MG63 (cell line): Measurements from ENCODE around the gene ZIC4. TPM values are rescaled to one million over a fixed set of nuclear protein-coding genes. Genes with fewer than 3 reads are reported as not detected.

Source experiments
- DNase-seq: peaks from one replicate; pipeline ENCODE4 v3.0.0-alpha.2; 2020
- H3K27me3 ChIP-seq: fragments of 250-450 bp; sonication (Bioruptor Pico); 2 replicates; pipeline ENCODE4 v1.5.1; 2020; ENCODE audit warnings: mild to moderate bottlenecking, moderate library complexity
- H3K36me3 ChIP-seq: fragments of 250-450 bp; sonication (Bioruptor Pico); 2 replicates; pipeline ENCODE4 v1.5.1; 2020; ENCODE audit warnings: mild to moderate bottlenecking, moderate library complexity
- H3K4me3 ChIP-seq: fragments of 250-450 bp; sonication (Bioruptor Pico); 2 replicates; pipeline ENCODE4 v1.5.1; 2020; ENCODE audit warnings: mild to moderate bottlenecking, moderate library complexity
- H3K9me3 ChIP-seq: fragments of 250-450 bp; sonication (Bioruptor Pico); 2 replicates; pipeline ENCODE4 v1.5.1; 2020; ENCODE audit warnings: mild to moderate bottlenecking, moderate library complexity
- total RNA-seq: library from RNA; depleted of rRNA; stranded (reverse); fragments of >200 nt; shearing (Covaris generic); gene quantifications from 2 replicates; pipeline ENCODE4 v1.2.3, GENCODE V29; 2014; ENCODE audit warnings: low replicate concordance; rRNA removed

Gene ZIC4
- total RNA-seq = 1.5 and 2.2 TPM in 2 replicates

GRCh38 chr3:147406028-147406931 lies at the start of gene ZIC4:
ZIC4 (minus strand) TSS chr3:147406543; CDS start chr3:147402797, 3,746 bp downstream.
- peak; percentile 65 for DNase-seq
- no peaks in the 10 kb centered on the region for H3K9me3 ChIP-seq
- no peaks in the 10 kb centered on the region for H3K27me3 ChIP-seq
- H3K36me3 ChIP-seq = peaks cover 19% of the 10 kb centered on the region
- H3K4me3 ChIP-seq = peak within 1 kb of the TSS; percentile 73

- Histone ChIP-seq H3K4me3 (no peak overlapping the region), H3K27me3 (no peaks in the 10 kb centered on the region)
- DNase-seq = no peak
Measured at GRCh38 chr3:147449669-147450068, 43.3 kb upstream of the ZIC4 start.

GRCh38 chr3:147447224-147447623 lies 40.9 kb upstream of the ZIC4 start:
- no peak for DNase-seq
- no peak overlapping the region for H3K4me3 ChIP-seq
- no peaks in the 10 kb centered on the region for H3K27me3 ChIP-seq
- H3K9me3 ChIP-seq = no peaks in the 10 kb centered on the region
- H3K36me3 ChIP-seq = no peaks in the 10 kb centered on the region

More at GRCh38 chr3:147449669-147450068, 43.3 kb upstream of the ZIC4 start:
- Histone ChIP-seq H3K36me3 (no peaks in the 10 kb centered on the region), H3K9me3 (no peaks in the 10 kb centered on the region)

- H3K27me3 ChIP-seq = no peaks in the 10 kb centered on the region
- no peaks in the 10 kb centered on the region for H3K36me3 ChIP-seq
Measured at GRCh38 chr3:147431751-147432150, 25.4 kb upstream of the ZIC4 start.

GRCh38 chr3:147428754-147429153 lies 22.4 kb upstream of the ZIC4 start:
- no peaks in the 10 kb centered on the region for H3K36me3 ChIP-seq
- no peak for DNase-seq

More at GRCh38 chr3:147431751-147432150, 25.4 kb upstream of the ZIC4 start:
- DNase-seq = no peak
- no peaks in the 10 kb centered on the region for H3K9me3 ChIP-seq
- no peak overlapping the region for H3K4me3 ChIP-seq

GRCh38 chr3:147428326-147428725 lies 22.0 kb upstream of the ZIC4 start:
- DNase-seq = no peak
- no peak overlapping the region for H3K4me3 ChIP-seq
- no peaks in the 10 kb centered on the region for H3K36me3 ChIP-seq
- H3K9me3 ChIP-seq = no peaks in the 10 kb centered on the region
- no peaks in the 10 kb centered on the region for H3K27me3 ChIP-seq

More at GRCh38 chr3:147428754-147429153, 22.4 kb upstream of the ZIC4 start:
- no peaks in the 10 kb centered on the region for H3K27me3 ChIP-seq
- no peaks in the 10 kb centered on the region for H3K9me3 ChIP-seq
- no peak overlapping the region for H3K4me3 ChIP-seq

- peak; percentile 51 for DNase-seq
- Histone ChIP-seq H3K27me3 (no peaks in the 10 kb centered on the region), H3K36me3 (no peaks in the 10 kb centered on the region)
Measured at GRCh38 chr3:147427746-147428145, 21.4 kb upstream of the ZIC4 start.

GRCh38 chr3:147426931-147427330 lies 20.6 kb upstream of the ZIC4 start:
- no peak for DNase-seq
- no peaks in the 10 kb centered on the region for H3K9me3 ChIP-seq
- H3K4me3 ChIP-seq = no peak overlapping the region
- no peaks in the 10 kb centered on the region for H3K36me3 ChIP-seq
- no peaks in the 10 kb centered on the region for H3K27me3 ChIP-seq

More at GRCh38 chr3:147427746-147428145, 21.4 kb upstream of the ZIC4 start:
- Histone ChIP-seq H3K4me3 (no peak overlapping the region), H3K9me3 (no peaks in the 10 kb centered on the region)

- H3K27me3 ChIP-seq = no peaks in the 10 kb centered on the region
- no peak for DNase-seq
- peak overlapping the region; percentile 48 for H3K4me3 ChIP-seq
- no peaks in the 10 kb centered on the region for H3K36me3 ChIP-seq
- no peaks in the 10 kb centered on the region for H3K9me3 ChIP-seq
Measured at GRCh38 chr3:147425388-147425850, 19.1 kb upstream of the ZIC4 start.

GRCh38 chr3:147424581-147425387 lies 18.4 kb upstream of the ZIC4 start:
- H3K27me3 ChIP-seq = no peaks in the 10 kb centered on the region
- DNase-seq = no peak
- H3K36me3 ChIP-seq = no peaks in the 10 kb centered on the region
- H3K4me3 ChIP-seq = peak overlapping the region; percentile 48
- no peaks in the 10 kb centered on the region for H3K9me3 ChIP-seq

- Histone ChIP-seq H3K4me3 (peak overlapping the region; percentile 48), H3K27me3 (no peaks in the 10 kb centered on the region), H3K36me3 (no peaks in the 10 kb centered on the region), H3K9me3 (no peaks in the 10 kb centered on the region)
- DNase-seq = peak; percentile 86
Measured at GRCh38 chr3:147423798-147424580, 17.6 kb upstream of the ZIC4 start.

GRCh38 chr3:147423537-147423797 lies 17.1 kb upstream of the ZIC4 start:
- Histone ChIP-seq H3K9me3 (no peaks in the 10 kb centered on the region), H3K4me3 (peak overlapping the region; percentile 48), H3K27me3 (no peaks in the 10 kb centered on the region), H3K36me3 (peaks cover 5% of the 10 kb centered on the region)
- peak; percentile 53 for DNase-seq

GRCh38 chr3:147422601-147423536 lies 16.5 kb upstream of the ZIC4 start:
- peak; percentile 78 for DNase-seq
- H3K4me3 ChIP-seq = peak overlapping the region; percentile 48
- peaks cover 11% of the 10 kb centered on the region for H3K36me3 ChIP-seq
- no peaks in the 10 kb centered on the region for H3K9me3 ChIP-seq
- no peaks in the 10 kb centered on the region for H3K27me3 ChIP-seq

- DNase-seq = peak; percentile 84
- peaks cover 17% of the 10 kb centered on the region for H3K36me3 ChIP-seq
- no peaks in the 10 kb centered on the region for H3K27me3 ChIP-seq
- H3K9me3 ChIP-seq = no peaks in the 10 kb centered on the region
- peak overlapping the region; percentile 48 for H3K4me3 ChIP-seq
Measured at GRCh38 chr3:147422196-147422595, 15.9 kb upstream of the ZIC4 start.

- peak; percentile 92 for DNase-seq
- Histone ChIP-seq H3K27me3 (no peaks in the 10 kb centered on the region), H3K4me3 (peak overlapping the region; percentile 48), H3K36me3 (peaks cover 22% of the 10 kb centered on the region), H3K9me3 (no peaks in the 10 kb centered on the region)
Measured at GRCh38 chr3:147421184-147421912, 15.0 kb upstream of the ZIC4 start.
